KBM-7 (cell line): Measurements from ENCODE around the gene USP49.

Experiments used
- DNase-seq: peaks from one replicate; pipeline ENCODE4 v3.0.0-alpha.2; 2015
- in situ Hi-C: fragments of 300-500 bp; cut with MboI; formaldehyde crosslinking; loops from 2 replicates; pipeline ENCODE4 v1.14.3; 2020; ENCODE audit warnings: low sequenced_read_pairs, low pct_unique_long_range_greater_than_20kb, mixed read lengths

USP49 gene

GRCh38 chr6:41789390-41789724, 105.8 kb downstream of the USP49 start:
- no peak for DNase-seq
- in situ Hi-C loops: loop anchor here (10.0 kb wide), 1 partner anchor 255 kb away; no protein-coding TSS in a partner anchor

GRCh38 chr6:41787219-41787917, 107.8 kb downstream of the USP49 start, which contains the start of gene TOMM6:
Gene TOMM6 (plus strand): TSS chr6:41787694. CDS start chr6:41787698, 4 bp downstream.
- peak; percentile 97 for DNase-seq
- in situ Hi-C loops: loop anchor here (10.0 kb wide), 1 partner anchor 257 kb away; no protein-coding TSS in a partner anchor

GRCh38 chr6:41786451-41787218, 108.5 kb downstream of the USP49 start:
- in situ Hi-C loops: loop anchor here (10.0 kb wide), 1 partner anchor 258 kb away; no protein-coding TSS in a partner anchor
- DNase-seq: peak; percentile 76

GRCh38 chr6:41785689-41786450, 109.3 kb downstream of the USP49 start:
- in situ Hi-C loops: loop anchor here (10.0 kb wide), 1 partner anchor 259 kb away; no protein-coding TSS in a partner anchor
- DNase-seq: no peak

- no peak for DNase-seq
- in situ Hi-C loops: loop anchor here (10.0 kb wide), 1 partner anchor 260 kb away; no protein-coding TSS in a partner anchor
These were observed 109.9 kb downstream of the USP49 start for GRCh38 chr6:41785254-41785653.

GRCh38 chr6:41784581-41785171, 110.5 kb downstream of the USP49 start:
- in situ Hi-C loops: loop anchor here (10.0 kb wide), 1 partner anchor 260 kb away; no protein-coding TSS in a partner anchor
- peak; percentile 49 for DNase-seq

GRCh38 chr6:41783106-41783780, 111.9 kb downstream of the USP49 start:
- in situ Hi-C loops: loop anchor here (10.0 kb wide), 1 partner anchor 262 kb away; no protein-coding TSS in a partner anchor
- no peak for DNase-seq

GRCh38 chr6:41781366-41781730, 113.8 kb downstream of the USP49 start:
- in situ Hi-C loops: loop anchor here (10.0 kb wide), 1 partner anchor 263 kb away; no protein-coding TSS in a partner anchor

GRCh38 chr6:41780551-41781365, 114.4 kb downstream of the USP49 start, which contains the start of gene PRICKLE4:
Gene PRICKLE4 (plus strand): TSS chr6:41780782. CDS start chr6:41783474, 2,692 bp downstream.
- no peak for DNase-seq
- in situ Hi-C loops: loop anchor here (10.0 kb wide), 1 partner anchor 264 kb away; no protein-coding TSS in a partner anchor

More at GRCh38 chr6:41781366-41781730, 113.8 kb downstream of the USP49 start:
- peak; percentile 46 for DNase-seq

GRCh38 chr6:41779788-41780550, 115.2 kb downstream of the USP49 start, which contains the start of gene FRS3:
Gene FRS3 (minus strand): TSS chr6:41779900. CDS start chr6:41776987, 2,913 bp downstream.
- DNase-seq: peak; percentile 96
- in situ Hi-C loops: loop anchor here (10.0 kb wide), 1 partner anchor 265 kb away; no protein-coding TSS in a partner anchor

- in situ Hi-C loops: no loop called here
- no peak for DNase-seq
These were observed 115.8 kb downstream of the USP49 start for GRCh38 chr6:41779336-41779735.

- no peak for DNase-seq
- in situ Hi-C loops: no loop called here
These were observed 116.3 kb downstream of the USP49 start for GRCh38 chr6:41778895-41779294.

GRCh38 chr6:41777551-41778285, 117.5 kb downstream of the USP49 start:
- in situ Hi-C loops: no loop called here
- DNase-seq: peak; percentile 25

- in situ Hi-C loops: no loop called here
- DNase-seq: no peak
These were observed 119.8 kb downstream of the USP49 start for GRCh38 chr6:41775293-41775882.

GRCh38 chr6:41774841-41775240, 120.3 kb downstream of the USP49 start:
- DNase-seq: no peak
- in situ Hi-C loops: no loop called here
